Activated B cell treated with CpG ODN at 0.5 μM for 24 hours (primary cell): ENCODE data around the gene OSBPL5. TPM values are rescaled to one million over a fixed set of nuclear protein-coding genes. Genes with fewer than 3 reads are reported as not detected.

Experiments
- ATAC-seq: fragments of 200-7000 bp; cut with Tn5 transposase; one replicate; pipeline ENCODE4 v1.10.0; 2021; ENCODE audit warnings: low read depth, mild to moderate bottlenecking, moderate library complexity
- CTCF ChIA-PET: fragments of 350-600 bp; sonication (Branson Sonifier 250); formaldehyde crosslinking; loops from one replicate; lab custom pipeline; 2021; ENCODE audit warnings: antibody characterized with exemption; lab: Charles Lee
- POLR2A ChIA-PET: fragments of 350-600 bp; sonication (Branson Sonifier 250); formaldehyde crosslinking; loops from one replicate; lab custom pipeline; 2021; ENCODE audit warnings: antibody characterized with exemption; lab: Charles Lee
- DNase-seq: peaks from one replicate; pipeline ENCODE4 v3.0.0; 2022
- H3K27ac Mint-ChIP-seq: one replicate; pipeline ENCODE4 v1.8.0; 2020; ENCODE audit warnings: mixed read lengths
- H3K27me3 Mint-ChIP-seq: one replicate; pipeline ENCODE4 v1.8.0; 2021; ENCODE audit warnings: mixed read lengths
- H3K36me3 Mint-ChIP-seq: one replicate; pipeline ENCODE4 v1.8.0; 2021; ENCODE audit warnings: low read depth, mixed read lengths
- H3K4me1 Mint-ChIP-seq: one replicate; pipeline ENCODE4 v1.8.0; 2021; ENCODE audit warnings: mixed read lengths
- H3K4me3 Mint-ChIP-seq: one replicate; pipeline ENCODE4 v1.8.0; 2020; ENCODE audit warnings: mild to moderate bottlenecking, mixed read lengths
- H3K9me3 Mint-ChIP-seq: one replicate; pipeline ENCODE4 v1.8.0; 2020; ENCODE audit warnings: mixed read lengths
- CTCF ChIP-seq: fragments of 200-600 bp; IDR thresholded peaks from one replicate; pipeline ENCODE4 v1.8.0; 2022; ENCODE audit warnings: antibody characterized with exemption, mild to moderate bottlenecking
- intact Hi-C: fragments of 100-400 bp; cut with micrococcal nuclease; formaldehyde crosslinking; loops from one replicate; pipeline ENCODE4 v1.15.1; 2024
- total RNA-seq: library from RNA; stranded (reverse); gene quantifications from 2 replicates; pipeline ENCODE4 v1.2.3, GENCODE V29; 2022

Gene OSBPL5
- total RNA-seq, 1 donor from 2014 or later: not detected

- Mint-ChIP-seq H3K36me3 (no peaks in the 10 kb centered on the region), H3K4me1 (no peaks in the 10 kb centered on the region), H3K27me3 (peaks cover 5% of the 10 kb centered on the region), H3K9me3 (peaks cover 2% of the 10 kb centered on the region), H3K27ac (no peak overlapping the region), H3K4me3 (no peak overlapping the region)
- ATAC-seq: no peak
- DNase-seq: no peak
- TF ChIP-seq CTCF: no peak
- intact Hi-C loops: no loop called here
- CTCF ChIA-PET: no interaction called here
- POLR2A ChIA-PET: no interaction called here
These were observed 19.7 kb upstream of the OSBPL5 start for GRCh38 chr11:3184732-3185347.

GRCh38 chr11:3183523-3183922 is 18.4 kb upstream of the OSBPL5 start:
- no peak for ATAC-seq
- H3K27ac Mint-ChIP-seq: no peak overlapping the region
- DNase-seq: no peak
- no peak for TF ChIP-seq CTCF
- peaks cover 5% of the 10 kb centered on the region for H3K27me3 Mint-ChIP-seq
- POLR2A ChIA-PET: no interaction called here
- peaks cover 2% of the 10 kb centered on the region for H3K9me3 Mint-ChIP-seq
- CTCF ChIA-PET: no interaction called here
- no peak overlapping the region for H3K4me3 Mint-ChIP-seq
- intact Hi-C loops: no loop called here
- no peaks in the 10 kb centered on the region for H3K4me1 Mint-ChIP-seq
- no peaks in the 10 kb centered on the region for H3K36me3 Mint-ChIP-seq

GRCh38 chr11:3182462-3182852 is 17.3 kb upstream of the OSBPL5 start:
- ATAC-seq (no peak), DNase-seq (no peak)
- CTCF ChIA-PET: no interaction called here
- H3K27me3 Mint-ChIP-seq: peaks cover 5% of the 10 kb centered on the region
- POLR2A ChIA-PET: no interaction called here
- intact Hi-C loops: no loop called here
- peaks cover 7% of the 10 kb centered on the region for H3K9me3 Mint-ChIP-seq
- H3K4me1 Mint-ChIP-seq: no peaks in the 10 kb centered on the region
- H3K27ac Mint-ChIP-seq: no peak overlapping the region
- no peaks in the 10 kb centered on the region for H3K36me3 Mint-ChIP-seq
- no peak overlapping the region for H3K4me3 Mint-ChIP-seq
- TF ChIP-seq CTCF: no peak

- peaks cover 8% of the 10 kb centered on the region for H3K9me3 Mint-ChIP-seq
- H3K4me1 Mint-ChIP-seq: no peaks in the 10 kb centered on the region
- H3K4me3 Mint-ChIP-seq: no peak overlapping the region
- H3K36me3 Mint-ChIP-seq: no peaks in the 10 kb centered on the region
- no peak for ATAC-seq
- DNase-seq: no peak
- peaks cover 5% of the 10 kb centered on the region for H3K27me3 Mint-ChIP-seq
- ChIA-PET POLR2A (no interaction called here), CTCF (no interaction called here)
- no peak for TF ChIP-seq CTCF
- intact Hi-C loops: no loop called here
- H3K27ac Mint-ChIP-seq: no peak overlapping the region
These were observed 16.8 kb upstream of the OSBPL5 start for GRCh38 chr11:3181725-3182461.

GRCh38 chr11:3180869-3181268 is 15.8 kb upstream of the OSBPL5 start:
- intact Hi-C loops: no loop called here
- Mint-ChIP-seq H3K27ac (no peak overlapping the region), H3K4me3 (no peak overlapping the region), H3K9me3 (peaks cover 12% of the 10 kb centered on the region), H3K27me3 (peaks cover 6% of the 10 kb centered on the region), H3K4me1 (no peaks in the 10 kb centered on the region), H3K36me3 (no peaks in the 10 kb centered on the region)
- DNase-seq: no peak
- CTCF ChIA-PET: no interaction called here
- no peak for TF ChIP-seq CTCF
- ATAC-seq: no peak
- POLR2A ChIA-PET: no interaction called here
